IPS DF 4.7 (cell line): ENCODE data around the gene DCAF6.
"Not testable (repeated sequence)": the region's sequence is repeated elsewhere in the genome, so short reads cannot be mapped to it uniquely, and the experiment has no call there.

ENCODE experiments used
- DNase-seq: peaks from one replicate; pipeline ENCODE4 v3.0.0-alpha.2; 2013; ENCODE audit warnings: low spot score; ENCODE audit errors: extremely low read depth

DCAF6 gene

DNA sequence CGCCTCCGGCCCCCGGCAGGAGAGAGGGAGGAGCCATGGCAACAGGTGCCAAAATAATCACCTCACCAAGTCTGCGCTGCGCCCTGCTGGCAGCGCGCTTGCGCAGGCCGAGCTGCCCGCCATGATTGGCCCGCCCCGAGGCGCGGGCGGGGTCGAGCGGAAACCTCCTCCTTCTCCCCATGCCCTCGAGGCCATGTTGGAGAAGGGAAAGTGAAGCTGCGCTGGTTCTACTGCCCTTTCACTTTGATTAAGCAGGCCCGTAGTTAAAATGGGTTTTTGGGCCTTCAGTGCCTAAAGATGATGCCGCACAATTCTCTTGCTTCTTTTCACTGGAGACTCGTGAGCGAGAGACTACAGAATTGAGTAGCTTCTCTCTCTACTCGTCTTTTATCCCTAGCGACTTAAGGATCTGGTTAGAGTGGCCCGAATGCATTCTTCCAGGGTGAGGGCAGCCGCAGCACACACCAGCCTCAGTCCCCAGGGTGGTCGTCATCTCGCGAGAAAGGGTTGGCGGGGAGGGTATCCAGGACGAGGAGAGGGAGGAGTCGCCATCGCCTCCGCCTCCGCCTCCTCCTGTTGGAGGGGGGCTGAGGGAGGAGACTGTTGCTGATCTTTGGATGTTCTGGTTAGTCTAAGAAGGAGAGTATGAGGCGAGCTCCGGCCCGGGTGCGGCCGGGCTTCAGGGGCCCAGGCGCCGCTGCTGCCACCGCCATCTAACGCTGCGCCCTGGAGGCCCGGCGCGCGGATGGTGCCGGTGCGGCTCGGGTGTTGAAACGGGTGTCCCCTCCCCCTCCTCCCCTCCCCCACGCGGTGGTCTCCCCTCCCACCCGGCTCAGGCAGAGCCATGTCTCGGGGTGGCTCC, at the start of gene DCAF6:
Gene DCAF6, plus strand, starts transcription at position 616 of the 862 bp plus-strand sequence. Its CDS starts 229 bp downstream, at position 845.
- DNase-seq: peak; percentile 85

GRCh38 chr1:167887187-167887586, 49.3 kb upstream of the DCAF6 start:
- not testable (repeated sequence) for DNase-seq

- no peak for DNase-seq
Measured at GRCh38 chr1:167890400-167890799, 46.1 kb upstream of the DCAF6 start.

GRCh38 chr1:167893798-167894197, 42.7 kb upstream of the DCAF6 start:
- DNase-seq: no peak

DNA sequence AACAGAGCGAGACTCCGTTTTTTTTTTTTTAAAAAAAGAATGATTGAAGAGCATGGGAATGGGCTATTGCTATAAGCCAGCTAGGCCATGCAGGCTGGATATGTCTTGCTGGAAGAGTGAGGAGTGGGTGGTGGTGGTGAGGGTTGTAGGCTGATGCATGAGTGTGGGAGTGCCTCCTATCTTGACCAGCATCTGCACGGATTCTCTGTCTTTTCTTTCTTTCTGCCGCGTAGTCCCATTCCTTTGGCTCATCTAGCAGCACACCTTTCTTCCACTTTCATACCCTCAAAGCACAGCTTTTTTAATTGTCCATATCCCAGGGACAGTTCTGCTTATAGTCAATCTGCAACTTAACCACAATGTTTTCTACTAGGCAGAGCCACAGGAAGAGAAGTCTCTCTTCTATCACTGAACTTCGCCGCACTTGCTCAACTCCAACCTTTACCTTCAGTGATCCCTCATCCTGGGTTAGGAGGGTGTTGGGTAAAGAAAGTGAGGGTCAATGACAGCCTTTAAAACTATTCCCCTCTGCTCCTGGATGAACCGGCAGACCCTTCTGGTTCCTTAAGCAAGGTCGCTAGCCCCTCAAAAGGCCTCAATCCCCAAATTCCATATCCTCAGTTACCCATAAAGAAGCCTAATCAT, 37.8 kb upstream of the DCAF6 start:
- DNase-seq: no peak

GRCh38 chr1:167899253-167899681, 37.2 kb upstream of the DCAF6 start:
- DNase-seq: no peak

- no peak for DNase-seq
Measured at GRCh38 chr1:167900907-167901306, 35.6 kb upstream of the DCAF6 start.

- no peak for DNase-seq
Measured at GRCh38 chr1:167904652-167905130, 31.8 kb upstream of the DCAF6 start.

GRCh38 chr1:167905182-167905581, 31.3 kb upstream of the DCAF6 start:
- no peak for DNase-seq

DNA sequence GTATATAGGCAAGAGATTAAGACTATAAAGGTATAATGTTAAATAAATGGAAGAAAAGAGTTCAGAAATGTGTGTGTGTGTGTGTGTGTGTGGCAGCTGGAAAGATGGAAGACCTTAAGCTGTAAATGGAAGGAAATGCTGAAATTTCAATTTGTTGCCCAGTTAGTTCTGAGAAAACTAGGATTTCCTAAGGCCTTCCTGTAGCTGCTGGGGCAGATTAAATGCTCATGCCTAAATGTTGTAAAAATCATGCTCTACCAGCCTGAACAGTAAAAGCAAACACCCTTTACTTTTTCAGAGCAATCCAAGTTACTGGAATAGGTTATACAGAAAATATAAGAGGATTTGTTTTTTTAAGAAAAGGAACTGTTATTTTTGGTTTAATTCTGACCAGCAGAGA, 30.8 kb upstream of the DCAF6 start:
- DNase-seq: no peak

- DNase-seq: no peak
Measured at GRCh38 chr1:167909691-167910180, 26.7 kb upstream of the DCAF6 start.

DNA sequence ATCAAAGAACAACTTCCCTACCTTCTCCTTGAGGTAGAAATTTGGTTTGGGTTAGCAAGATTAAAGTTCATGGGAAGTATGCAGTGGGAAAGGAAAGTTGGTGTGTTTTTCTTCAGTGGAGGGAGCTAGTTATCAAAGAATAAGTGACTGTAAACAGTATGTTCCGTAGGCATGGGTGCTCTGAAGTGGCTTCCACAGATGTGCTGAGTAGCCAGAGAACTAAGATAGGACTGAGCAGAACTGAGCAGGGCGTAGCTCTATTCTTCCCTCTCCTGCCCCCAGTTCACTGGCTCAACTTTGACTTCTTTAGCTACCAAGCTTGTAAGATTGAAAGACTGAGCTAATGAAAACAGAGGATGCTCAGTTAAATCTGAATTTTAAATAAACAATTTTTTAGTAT, 26.0 kb upstream of the DCAF6 start:
- no peak for DNase-seq

DNA sequence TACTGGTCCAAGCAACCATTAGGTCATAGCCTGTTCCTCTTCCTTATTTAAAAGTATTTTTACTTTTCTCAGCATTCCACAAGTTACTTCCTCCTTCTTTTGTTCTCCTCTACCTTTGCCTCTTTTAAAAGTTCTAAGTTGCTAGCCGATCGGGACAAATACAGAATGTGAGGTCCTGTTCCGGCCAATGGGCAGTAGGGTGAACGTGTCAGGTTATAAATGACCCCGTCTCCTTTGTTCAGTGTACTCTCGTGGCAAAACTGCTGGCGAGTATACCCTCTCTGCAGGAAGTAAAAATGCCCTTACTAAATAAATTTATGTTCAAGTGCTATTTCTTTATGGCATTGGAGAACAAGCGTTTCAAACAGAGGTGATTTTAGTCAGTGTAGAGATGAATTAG, 25.1 kb upstream of the DCAF6 start:
- DNase-seq: no peak

- DNase-seq: no peak
Measured at GRCh38 chr1:167912294-167912693, 24.2 kb upstream of the DCAF6 start.

DNA sequence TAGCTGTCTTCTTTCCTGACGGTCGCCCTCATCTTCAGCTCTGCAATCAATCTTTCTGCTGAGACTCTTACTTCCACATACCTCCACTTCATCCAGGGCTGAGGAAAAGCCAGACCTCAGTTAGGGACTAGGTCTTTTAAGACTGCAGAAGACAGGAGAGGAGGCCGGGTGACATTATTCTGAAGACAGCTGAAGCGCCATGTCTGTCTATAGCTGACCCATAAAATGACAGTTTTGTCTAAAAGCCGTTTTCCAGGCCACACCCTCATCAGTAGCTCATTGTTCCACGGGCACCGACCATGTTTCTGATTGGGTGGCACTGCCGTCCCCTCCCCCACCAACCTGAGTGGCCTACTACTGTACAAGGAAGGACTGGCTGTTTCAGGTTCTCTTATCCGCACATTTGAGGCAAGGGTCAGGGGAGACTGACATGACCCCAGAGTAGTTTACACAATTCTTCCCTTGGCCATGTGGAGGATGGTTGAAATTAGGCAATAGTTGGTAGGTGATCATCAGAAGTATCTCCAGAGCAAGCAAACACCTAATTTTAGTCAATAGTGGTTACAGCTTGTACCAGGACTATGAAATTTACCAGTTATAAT, 22.5 kb upstream of the DCAF6 start, which contains the start of gene ADCY10:
Gene ADCY10, minus strand, starts transcription at position 240 of the 602 bp plus-strand sequence. CDS start 8,994 bp downstream, outside the sequence.
- DNase-seq: no peak

DNA sequence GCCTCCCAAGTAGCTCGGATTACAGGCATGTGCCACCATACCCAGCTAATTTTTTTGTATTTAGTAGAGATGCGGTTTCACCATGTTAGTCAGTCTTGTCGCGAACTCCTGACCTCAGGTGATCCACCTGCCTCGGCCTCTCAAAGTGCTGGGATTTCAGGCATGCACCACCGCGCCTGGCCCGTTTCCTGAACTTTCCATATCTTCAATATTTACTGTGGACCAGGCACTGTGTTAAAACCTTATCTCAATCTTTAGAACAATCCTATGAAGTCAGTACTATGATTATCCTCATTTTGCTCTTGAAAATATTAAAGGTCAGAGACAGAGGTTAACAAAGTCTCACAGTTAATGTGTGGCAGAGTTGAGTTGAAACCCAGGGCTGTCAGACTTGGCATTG, 20.9 kb upstream of the DCAF6 start:
- DNase-seq: no peak

DNA sequence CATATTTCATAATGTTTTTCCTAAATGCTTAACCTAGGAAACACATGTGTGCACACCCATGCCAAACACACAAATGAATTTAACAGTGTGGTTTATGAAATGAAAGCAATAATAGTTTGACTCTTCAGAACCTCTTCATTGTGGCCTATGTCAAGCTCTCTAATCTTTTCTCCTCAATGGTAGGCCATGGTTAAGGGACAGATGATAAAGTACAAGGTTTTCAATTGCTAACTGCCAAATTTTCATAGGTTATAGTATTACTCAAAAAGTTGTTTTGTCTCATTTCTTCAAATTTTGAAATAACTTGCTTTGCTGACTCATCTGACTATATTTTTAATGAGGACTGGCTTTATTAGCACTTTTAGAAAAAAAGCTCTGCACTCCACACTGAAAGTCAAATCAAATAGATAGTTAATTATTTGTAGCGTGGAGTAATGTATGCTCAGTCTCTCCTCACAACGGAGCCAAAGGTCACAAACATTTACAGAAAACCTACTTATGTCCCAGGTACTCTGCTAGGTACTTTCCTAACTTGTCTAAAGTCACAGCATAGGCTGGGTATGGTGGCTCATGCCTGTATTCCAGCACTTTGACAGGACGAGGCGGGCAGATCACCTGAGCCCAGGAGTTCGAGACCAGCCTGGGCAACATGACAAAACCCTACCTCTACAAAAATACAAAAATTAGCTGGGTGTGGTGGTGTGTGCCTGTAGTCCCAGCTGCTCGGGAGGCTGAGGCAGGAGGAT, 19.5 kb upstream of the DCAF6 start:
- no peak for DNase-seq

- no peak for DNase-seq
Measured at GRCh38 chr1:167922023-167922422, 14.5 kb upstream of the DCAF6 start.

- no peak for DNase-seq
Measured at GRCh38 chr1:167922611-167923074, 13.8 kb upstream of the DCAF6 start.

- DNase-seq: no peak
Measured at GRCh38 chr1:167923324-167924056, 13.0 kb upstream of the DCAF6 start.
